Neural progenitor cell (in vitro differentiated cells): Measurements from ENCODE around the gene KRT3. TPM values are rescaled to one million over a fixed set of nuclear protein-coding genes. Genes with fewer than 3 reads are reported as not detected.

ENCODE experiments used
- DNase-seq: peaks from one replicate; pipeline ENCODE4 v3.0.0-alpha.2; 2016; ENCODE audit warnings: low spot score
- H2AFZ ChIP-seq: fragments of 200-600 bp; sonication (generic); replicated peaks from 2 replicates; pipeline ENCODE4 v1.6.1; 2016; ENCODE audit warnings: antibody characterized with exemption
- H3F3A ChIP-seq: fragments of 200-600 bp; sonication (generic); 2 replicates; pipeline ENCODE4 v1.6.1; 2016; ENCODE audit warnings: antibody characterized with exemption, low read depth
- H3K27ac ChIP-seq: fragments of 200-600 bp; sonication (generic); 2 replicates; pipeline ENCODE4 v1.5.1; 2016; ENCODE audit warnings: mild to moderate bottlenecking
- H3K27me3 ChIP-seq: fragments of 200-600 bp; sonication (generic); 2 replicates; pipeline ENCODE4 v1.6.1; 2016; ENCODE audit warnings: mild to moderate bottlenecking, moderate library complexity
- H3K36me3 ChIP-seq: fragments of 200-600 bp; sonication (generic); 2 replicates; pipeline ENCODE4 v1.5.1; 2016
- H3K4me1 ChIP-seq: fragments of 200-600 bp; sonication (generic); 2 replicates; pipeline ENCODE4 v1.6.1; 2016; ENCODE audit warnings: mixed run types
- H3K4me2 ChIP-seq: fragments of 200-600 bp; sonication (generic); 2 replicates; pipeline ENCODE4 v1.6.1; 2016
- H3K4me3 ChIP-seq: fragments of 200-600 bp; sonication (generic); 2 replicates; pipeline ENCODE4 v1.5.1; 2016
- H3K79me2 ChIP-seq: fragments of 200-600 bp; sonication (generic); 2 replicates; pipeline ENCODE4 v1.6.1; 2016; ENCODE audit warnings: low read depth
- H3K9ac ChIP-seq: fragments of 200-600 bp; sonication (generic); 2 replicates; pipeline ENCODE4 v1.6.1; 2016
- H3K9me3 ChIP-seq: fragments of 200-600 bp; sonication (generic); 2 replicates; pipeline ENCODE4 v1.5.1; 2016; ENCODE audit warnings: low read depth
- H4K20me1 ChIP-seq: fragments of 200-600 bp; sonication (generic); 2 replicates; pipeline ENCODE4 v1.6.1; 2016; ENCODE audit warnings: low read depth
- H3K27ac Mint-ChIP-seq: 3 replicates; pipeline ENCODE4 v1.8.0; 2021; ENCODE audit warnings: mixed read lengths
- H3K27me3 Mint-ChIP-seq: 2 replicates; pipeline ENCODE4 v1.8.0; 2022; ENCODE audit warnings: low read depth, mild to moderate bottlenecking, inconsistent platforms, moderate library complexity, mixed read lengths; ENCODE audit not compliant: insufficient read depth
- H3K36me3 Mint-ChIP-seq: 3 replicates; pipeline ENCODE4 v1.8.0; 2021; ENCODE audit warnings: mixed read lengths
- H3K4me1 Mint-ChIP-seq: 3 replicates; pipeline ENCODE4 v1.8.0; 2021; ENCODE audit warnings: mixed read lengths
- H3K4me3 Mint-ChIP-seq: 3 replicates; pipeline ENCODE4 v1.8.0; 2021; ENCODE audit warnings: mild to moderate bottlenecking, moderate library complexity, mixed read lengths
- H3K9me3 Mint-ChIP-seq: 3 replicates; pipeline ENCODE4 v1.8.0; 2020; ENCODE audit warnings: mixed read lengths
- CTCF ChIP-seq: fragments of 200-600 bp; sonication (generic); IDR thresholded peaks from 2 replicates; pipeline ENCODE4 v1.5.1; 2017; ENCODE audit warnings: antibody characterized with exemption, mild to moderate bottlenecking
- EZH2 ChIP-seq: fragments of 200-600 bp; sonication (generic); IDR thresholded peaks from 2 replicates; pipeline ENCODE4 v1.6.1; 2017; ENCODE audit warnings: antibody characterized with exemption, mild to moderate bottlenecking, moderate library complexity
- EZH2phosphoT487 ChIP-seq: fragments of 200-600 bp; sonication (generic); IDR thresholded peaks from 2 replicates; pipeline ENCODE4 v1.6.1; 2017; ENCODE audit warnings: antibody characterized with exemption
- total RNA-seq: library from RNA; depleted of rRNA; stranded (reverse); fragments of >200 nt; gene quantifications from 2 replicates; pipeline ENCODE4 v1.2.3, GENCODE V29; 2015; ENCODE audit warnings: low replicate concordance

Gene KRT3
- total RNA-seq, 1 donor from 2014 or later: not detected

GRCh38 chr12:52771505-52771904, 24.4 kb downstream of the KRT3 start:
- Histone ChIP-seq H3K4me1 (no peaks in the 10 kb centered on the region), H4K20me1 (no peaks in the 10 kb centered on the region), H3K9ac (no peak overlapping the region), H3K27ac (no peak overlapping the region), H3K27me3 (no peaks in the 10 kb centered on the region), H3K36me3 (no peaks in the 10 kb centered on the region), H3K4me2 (no peak overlapping the region), H3F3A (no peaks in the 10 kb centered on the region), H2AFZ (no peak overlapping the region), H3K4me3 (no peak overlapping the region), H3K9me3 (no peaks in the 10 kb centered on the region), H3K79me2 (no peaks in the 10 kb centered on the region)
- DNase-seq: no peak
- Mint-ChIP-seq H3K4me3 (no peak overlapping the region), H3K27ac (no peak overlapping the region), H3K9me3 (peaks cover 2% of the 10 kb centered on the region), H3K4me1 (no peaks in the 10 kb centered on the region), H3K36me3 (no peaks in the 10 kb centered on the region), H3K27me3 (peaks cover 6% of the 10 kb centered on the region)
- no peak for TF ChIP-seq CTCF
- no peak for TF ChIP-seq EZH2phosphoT487
- TF ChIP-seq EZH2: no peak

GRCh38 chr12:52771088-52771487, 24.8 kb downstream of the KRT3 start:
- no peak overlapping the region for H3K4me3 ChIP-seq
- Mint-ChIP-seq H3K36me3 (no peaks in the 10 kb centered on the region), H3K27me3 (peaks cover 6% of the 10 kb centered on the region), H3K27ac (no peak overlapping the region), H3K4me1 (no peaks in the 10 kb centered on the region), H3K4me3 (no peak overlapping the region), H3K9me3 (peaks cover 2% of the 10 kb centered on the region)
- DNase-seq: no peak
- H3K9me3 ChIP-seq: no peaks in the 10 kb centered on the region
- H2AFZ ChIP-seq: no peak overlapping the region
- H3K4me2 ChIP-seq: no peak overlapping the region
- H3F3A ChIP-seq: no peaks in the 10 kb centered on the region
- H4K20me1 ChIP-seq: no peaks in the 10 kb centered on the region
- TF ChIP-seq EZH2 (no peak), EZH2phosphoT487 (no peak)
- H3K79me2 ChIP-seq: no peaks in the 10 kb centered on the region
- no peaks in the 10 kb centered on the region for H3K27me3 ChIP-seq
- no peak overlapping the region for H3K27ac ChIP-seq
- no peak overlapping the region for H3K9ac ChIP-seq
- no peaks in the 10 kb centered on the region for H3K4me1 ChIP-seq
- H3K36me3 ChIP-seq: no peaks in the 10 kb centered on the region

- Histone ChIP-seq H3K9ac (no peak overlapping the region), H2AFZ (no peak overlapping the region), H3K36me3 (no peaks in the 10 kb centered on the region), H3K4me2 (no peak overlapping the region), H4K20me1 (no peaks in the 10 kb centered on the region), H3K27me3 (peaks cover 10% of the 10 kb centered on the region), H3K9me3 (no peaks in the 10 kb centered on the region), H3K4me1 (no peaks in the 10 kb centered on the region), H3K79me2 (no peaks in the 10 kb centered on the region), H3K27ac (no peak overlapping the region), H3K4me3 (no peak overlapping the region), H3F3A (no peaks in the 10 kb centered on the region)
- H3K4me3 Mint-ChIP-seq: no peak overlapping the region
- no peak for DNase-seq
- H3K27me3 Mint-ChIP-seq: peaks cover 6% of the 10 kb centered on the region
- no peak overlapping the region for H3K27ac Mint-ChIP-seq
- no peaks in the 10 kb centered on the region for H3K36me3 Mint-ChIP-seq
- H3K9me3 Mint-ChIP-seq: peaks cover 2% of the 10 kb centered on the region
- no peaks in the 10 kb centered on the region for H3K4me1 Mint-ChIP-seq
- TF ChIP-seq EZH2phosphoT487: no peak
- no peak for TF ChIP-seq CTCF
- TF ChIP-seq EZH2: no peak
Observed at GRCh38 chr12:52769946-52770345, 26.0 kb downstream of the KRT3 start.

- H3K36me3 ChIP-seq: no peaks in the 10 kb centered on the region
- no peak overlapping the region for H3K4me2 ChIP-seq
- no peaks in the 10 kb centered on the region for H3F3A ChIP-seq
- Mint-ChIP-seq H3K9me3 (peaks cover 2% of the 10 kb centered on the region), H3K4me3 (no peak overlapping the region), H3K27me3 (peaks cover 6% of the 10 kb centered on the region), H3K27ac (no peak overlapping the region), H3K4me1 (no peaks in the 10 kb centered on the region), H3K36me3 (no peaks in the 10 kb centered on the region)
- no peak for DNase-seq
- no peaks in the 10 kb centered on the region for H3K79me2 ChIP-seq
- H3K9ac ChIP-seq: no peak overlapping the region
- no peak overlapping the region for H3K4me3 ChIP-seq
- no peaks in the 10 kb centered on the region for H3K9me3 ChIP-seq
- no peaks in the 10 kb centered on the region for H4K20me1 ChIP-seq
- no peak overlapping the region for H3K27ac ChIP-seq
- H3K4me1 ChIP-seq: no peaks in the 10 kb centered on the region
- TF ChIP-seq EZH2 (no peak), CTCF (no peak), EZH2phosphoT487 (no peak)
- peaks cover 15% of the 10 kb centered on the region for H3K27me3 ChIP-seq
- H2AFZ ChIP-seq: no peak overlapping the region
Observed at GRCh38 chr12:52769354-52769753, 26.6 kb downstream of the KRT3 start.
